Fibroblast of villous mesenchyme (primary cell): ENCODE data around the gene HDGFL3. TPM values are rescaled to one million over a fixed set of nuclear protein-coding genes. Genes with fewer than 3 reads are reported as not detected.
A peak's percentile ranks its signal among the peaks of the same experiment; 100 is the strongest.
"Not testable (repeated sequence)": the region's sequence is repeated elsewhere in the genome, so short reads cannot be mapped to it uniquely, and the experiment has no call there.

Experiments used
- DNase-seq: peaks from one replicate; pipeline ENCODE4 v3.0.0-alpha.2; 2010; ENCODE audit warnings: low read depth
- H3K4me3 ChIP-seq: 2 replicates; pipeline ENCODE4 v1.5.1; 2011; ENCODE audit warnings: low read depth, mild to moderate bottlenecking, low read length
- CTCF ChIP-seq: IDR thresholded peaks from 2 replicates; pipeline ENCODE4 v1.5.1; 2012; ENCODE audit warnings: low read depth, mild to moderate bottlenecking, low read length; ENCODE audit not compliant: insufficient read depth
- total RNA-seq: library from RNA; depleted of rRNA; stranded (reverse); fragments of >200 nt; gene quantifications from 2 replicates; pipeline ENCODE4 v1.2.3, GENCODE V29; 2012

The HDGFL3 gene
- total RNA-seq, 1 donor = 23.7 TPM

DNA sequence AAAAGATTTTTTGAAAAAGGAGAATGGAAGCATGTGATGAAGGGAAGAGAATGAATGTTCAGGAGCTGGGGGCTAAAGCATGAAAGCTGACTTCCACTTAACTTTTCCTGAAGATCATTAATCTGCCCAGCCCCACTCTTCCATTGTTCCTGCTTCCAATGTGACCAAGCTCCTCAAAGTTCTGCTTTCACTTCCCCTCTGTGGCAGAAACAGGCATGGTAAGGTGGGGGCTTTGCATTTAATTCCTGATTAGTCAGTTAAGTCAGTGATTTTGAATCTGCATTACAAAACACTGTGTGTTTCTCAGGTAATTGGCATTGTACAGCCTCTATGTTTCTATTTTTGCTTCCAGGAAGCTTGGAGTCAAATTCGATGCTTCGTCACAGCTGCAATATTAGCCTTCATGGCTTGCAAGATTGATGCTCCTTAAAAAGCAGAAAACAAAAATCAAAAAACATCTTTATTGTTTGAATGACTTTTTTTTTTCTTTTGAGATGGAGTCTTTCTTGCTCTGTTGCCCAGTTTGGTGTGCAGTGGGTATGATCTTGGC is 107.5 kb downstream of the HDGFL3 start:
- no peak for TF ChIP-seq CTCF
- no peak overlapping the region for H3K4me3 ChIP-seq

GRCh38 chr15:83099290-83099689 is 108.3 kb downstream of the HDGFL3 start:
- DNase-seq = no peak
- H3K4me3 ChIP-seq = no peak overlapping the region
- no peak for TF ChIP-seq CTCF

More for the DNA sequence above, 107.5 kb downstream of the HDGFL3 start:
- DNase-seq = no peak

- TF ChIP-seq CTCF = no peak
- no peak for DNase-seq
- no peak overlapping the region for H3K4me3 ChIP-seq
These were observed 109.5 kb downstream of the HDGFL3 start for GRCh38 chr15:83098079-83098478.

DNA sequence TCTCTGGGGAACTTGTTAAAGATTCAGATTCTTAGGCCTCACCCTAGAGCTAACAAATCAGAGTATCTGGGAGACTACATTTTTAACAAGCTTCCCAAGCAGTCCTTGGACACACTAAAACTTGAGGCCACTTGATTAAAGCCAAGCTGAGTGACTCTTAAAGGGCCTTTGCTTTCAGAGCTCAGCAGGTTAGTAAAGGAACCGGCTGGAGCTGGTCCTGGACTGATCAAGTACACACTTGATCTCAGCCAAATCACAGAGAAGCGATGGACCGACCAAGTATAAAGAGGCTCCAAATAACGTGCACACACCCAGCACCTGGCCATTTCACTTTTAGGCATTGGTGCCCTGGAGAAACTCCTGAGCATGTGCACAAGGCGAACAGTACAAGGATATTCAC is 113.0 kb downstream of the HDGFL3 start:
- H3K4me3 ChIP-seq = no peak overlapping the region

DNA sequence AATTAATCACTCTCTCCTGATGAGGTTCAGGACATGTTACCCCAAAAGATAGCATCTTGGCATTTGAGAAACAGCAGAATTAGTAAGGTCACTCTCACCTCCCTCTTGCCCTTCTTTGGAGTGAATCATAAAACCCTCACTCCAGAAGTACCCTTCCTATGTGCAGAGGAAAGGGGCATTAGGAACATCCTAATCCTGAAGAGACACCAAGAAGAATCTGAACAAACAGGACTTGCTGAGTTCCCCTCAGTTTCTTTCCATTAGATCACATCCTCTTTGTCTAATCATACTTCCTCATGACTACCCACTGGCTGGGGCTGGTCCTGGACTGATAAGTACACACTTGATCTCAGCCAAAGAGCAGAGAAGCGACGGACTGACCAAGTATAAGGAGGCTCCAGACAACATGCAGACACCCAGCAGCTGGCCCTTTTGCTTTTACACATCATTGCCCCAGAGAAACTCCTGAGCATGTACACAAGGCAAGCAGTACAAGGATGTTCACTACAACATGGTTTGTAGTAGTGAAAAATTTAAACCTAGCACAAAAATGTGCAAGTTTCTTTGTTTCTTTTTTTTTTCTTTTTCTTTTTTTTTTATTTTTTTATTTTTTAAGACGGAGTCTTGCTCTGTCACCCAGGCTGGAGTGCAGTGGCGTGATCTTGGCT is 115.2 kb downstream of the HDGFL3 start:
- H3K4me3 ChIP-seq = no peak overlapping the region
- DNase-seq = peak; percentile 42
- no peak for TF ChIP-seq CTCF

More for the DNA sequence above, 113.0 kb downstream of the HDGFL3 start:
- TF ChIP-seq CTCF = no peak
- DNase-seq = no peak

DNA sequence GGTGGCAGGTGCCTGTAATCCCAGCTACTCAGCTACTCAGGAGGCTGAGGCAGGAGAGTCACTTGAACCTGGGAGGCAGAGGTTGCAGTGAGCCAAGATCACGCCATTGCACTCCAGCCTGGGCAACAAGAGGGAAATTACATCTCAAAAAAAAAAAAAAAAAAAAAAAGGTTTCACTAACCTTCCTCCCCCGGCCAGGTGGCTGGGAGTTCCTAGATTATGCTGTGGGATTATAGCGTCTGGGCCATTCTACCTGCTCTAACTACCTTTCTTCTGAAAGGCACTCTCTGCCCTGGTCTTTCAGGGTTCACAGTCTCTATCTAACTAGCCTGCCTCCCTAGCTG is 115.7 kb downstream of the HDGFL3 start:
- H3K4me3 ChIP-seq, DNase-seq: not testable (repeated sequence)

DNA sequence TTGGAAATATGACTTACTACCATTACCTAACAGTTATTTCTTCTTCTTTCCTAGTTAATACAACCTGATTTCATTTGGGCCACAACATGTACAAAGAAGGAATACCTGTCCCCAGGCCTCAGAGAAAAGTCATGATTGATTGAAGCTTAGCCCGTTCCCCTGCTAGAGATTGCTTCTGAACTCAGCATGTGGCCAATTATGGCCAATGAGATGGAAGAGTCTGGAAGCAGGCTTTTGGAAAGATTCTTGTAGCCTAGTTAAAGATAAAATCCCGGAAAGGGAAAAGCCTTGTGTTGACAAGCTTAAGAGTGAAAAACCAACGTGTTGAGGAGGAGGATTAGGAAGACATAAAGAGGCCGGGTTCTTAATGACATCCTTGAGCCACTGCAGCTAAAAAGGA is 117.2 kb downstream of the HDGFL3 start:
- DNase-seq = no peak
- TF ChIP-seq CTCF = no peak
- no peak overlapping the region for H3K4me3 ChIP-seq
